Gastroesophageal sphincter (tissue), 4 donors: Measurements from ENCODE around the gene CNOT10. TPM values are rescaled to one million over a fixed set of nuclear protein-coding genes. Genes with fewer than 3 reads are reported as not detected.
"Not testable (repeated sequence)": the region's sequence is repeated elsewhere in the genome, so short reads cannot be mapped to it uniquely, and the experiment has no call there.

Experiments
- ATAC-seq: fragments of 150-250 bp; one replicate; pipeline ENCODE4 v1.9.1; 2016; ENCODE audit warnings: mild to moderate bottlenecking, moderate library complexity
- H3K27ac ChIP-seq, 4 donors: fragments of 200-600 bp; sonication (generic) in 3 of 4; 1 replicate in 3 of 4; 2 replicates in 1 of 4; pipeline ENCODE4 v1.5.1; 2016 to 2019
- H3K27me3 ChIP-seq: fragments of 200-600 bp; sonication (generic); one replicate; pipeline ENCODE4 v1.5.1; 2019
- H3K36me3 ChIP-seq, 2 donors: fragments of 200-600 bp; sonication (generic); one replicate each; pipeline ENCODE4 v1.5.1; 2019; ENCODE audit warnings: control low read depth in 1 of 2
- H3K4me1 ChIP-seq, 3 donors: fragments of 200-600 bp; sonication (generic); 1 replicate in 2 of 3; 2 replicates in 1 of 3; pipeline ENCODE4 v1.5.1; 2016 to 2019; ENCODE audit warnings: control low read depth in 2 of 3
- H3K4me3 ChIP-seq, 2 donors: fragments of 200-600 bp; sonication (generic); one replicate each; pipeline ENCODE4 v1.5.1; 2019; ENCODE audit warnings: mild to moderate bottlenecking in 1 of 2, moderate library complexity in 1 of 2
- H3K9me3 ChIP-seq, 3 donors: fragments of 200-600 bp; sonication (generic); one replicate each; pipeline ENCODE4 v1.5.1; 2017 to 2019; ENCODE audit warnings: control low read depth in 2 of 3
- EP300 ChIP-seq: sonication (generic); formaldehyde crosslinking; IDR thresholded peaks from one replicate; pipeline ENCODE4 v1.6.1; 2017; ENCODE audit warnings: antibody characterized with exemption, mild to moderate bottlenecking
- POLR2A ChIP-seq, 2 donors: fragments of 450-650 bp; IDR thresholded peaks; one replicate each; pipeline ENCODE4 v1.6.1; 2017; ENCODE audit warnings: antibody characterized with exemption in 2 of 2, mild to moderate bottlenecking in 2 of 2, moderate library complexity in 1 of 2
- POLR2AphosphoS5 ChIP-seq: sonication (generic); formaldehyde crosslinking; IDR thresholded peaks from one replicate; pipeline ENCODE4 v1.6.1; 2017; ENCODE audit warnings: antibody characterized with exemption
- WGBS, 2 donors: methylation state at CpG; one replicate each; pipeline ENCODE4 v1.1.5; 2018; ENCODE audit warnings: low coverage in 1 of 2; 5-methylcytosine and 5-hydroxymethylcytosine counted together
- total RNA-seq, 4 donors: library from RNA; depleted of rRNA; stranded (reverse); fragments of >200 nt; gene quantifications; one replicate each; pipeline ENCODE4 v1.1.0, GENCODE V29; 2016
- TF ChIP-seq, protein P1 (sequence below), 4 experiments: fragments of 200-600 bp in 2 of 4; fragments of 450-650 bp in 2 of 4; sonication (generic) in 1 of 4; IDR thresholded peaks; one replicate each; pipeline ENCODE4 v1.5.1; 2017 to 2019; ENCODE audit warnings: antibody characterized with exemption in 4 of 4, mild to moderate bottlenecking in 2 of 4, moderate library complexity in 2 of 4

The CNOT10 gene
- total RNA-seq, 4 donors from 2014 or later, result 11.8 to 18.7 (median 15.1) TPM

- Histone ChIP-seq H3K36me3 (no peaks in the 10 kb centered on the region), H3K27ac (no peak overlapping the region), H3K4me3 (no peak overlapping the region), H3K9me3 (no peaks in the 10 kb centered on the region), H3K4me1 (peaks cover 0 to 16% (median 5%) of the 10 kb centered on the region in 3 donors), H3K27me3 (no peaks in the 10 kb centered on the region)
- WGBS, 2 donors, result 87% methylated on average over 3 of the region's 3 CpGs; no CpG with 5 or more reads in 1 of the 2 donors
- TF ChIP-seq POLR2A (IDR thresholded peaks at IDR 0.05), result no peak
- TF ChIP-seq EP300, result no peak
- TF ChIP-seq POLR2AphosphoS5, result no peak
- TF ChIP-seq, protein P1, sequence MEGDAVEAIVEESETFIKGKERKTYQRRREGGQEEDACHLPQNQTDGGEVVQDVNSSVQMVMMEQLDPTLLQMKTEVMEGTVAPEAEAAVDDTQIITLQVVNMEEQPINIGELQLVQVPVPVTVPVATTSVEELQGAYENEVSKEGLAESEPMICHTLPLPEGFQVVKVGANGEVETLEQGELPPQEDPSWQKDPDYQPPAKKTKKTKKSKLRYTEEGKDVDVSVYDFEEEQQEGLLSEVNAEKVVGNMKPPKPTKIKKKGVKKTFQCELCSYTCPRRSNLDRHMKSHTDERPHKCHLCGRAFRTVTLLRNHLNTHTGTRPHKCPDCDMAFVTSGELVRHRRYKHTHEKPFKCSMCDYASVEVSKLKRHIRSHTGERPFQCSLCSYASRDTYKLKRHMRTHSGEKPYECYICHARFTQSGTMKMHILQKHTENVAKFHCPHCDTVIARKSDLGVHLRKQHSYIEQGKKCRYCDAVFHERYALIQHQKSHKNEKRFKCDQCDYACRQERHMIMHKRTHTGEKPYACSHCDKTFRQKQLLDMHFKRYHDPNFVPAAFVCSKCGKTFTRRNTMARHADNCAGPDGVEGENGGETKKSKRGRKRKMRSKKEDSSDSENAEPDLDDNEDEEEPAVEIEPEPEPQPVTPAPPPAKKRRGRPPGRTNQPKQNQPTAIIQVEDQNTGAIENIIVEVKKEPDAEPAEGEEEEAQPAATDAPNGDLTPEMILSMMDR (IDR thresholded peaks at IDR 0.05), result no peak
- no peak for ATAC-seq
Observed at GRCh38 chr3:32782407-32782806, 97.4 kb downstream of the CNOT10 start.

DNA sequence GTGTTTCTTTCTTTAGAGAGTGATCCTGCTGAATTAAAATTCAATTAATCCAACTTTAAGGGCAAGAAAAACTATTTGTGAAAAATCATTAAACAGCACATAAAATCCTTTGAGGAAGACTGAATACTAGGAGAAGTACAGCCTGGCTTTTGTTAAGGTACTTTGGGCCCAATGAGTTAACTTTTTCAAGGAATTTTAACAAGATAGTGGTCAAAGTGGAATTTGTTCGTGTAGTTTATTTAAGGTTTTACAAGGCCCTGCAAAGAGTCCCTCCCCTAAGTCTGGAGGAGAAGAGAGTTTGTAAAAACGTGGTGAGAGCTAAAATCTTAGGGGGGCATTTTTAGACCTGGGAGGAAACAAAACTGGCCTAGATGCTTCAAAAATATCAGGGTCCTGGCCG, 106.8 kb downstream of the CNOT10 start:
- Histone ChIP-seq H3K9me3 (no peaks in the 10 kb centered on the region), H3K4me1 (no peaks in the 10 kb centered on the region), H3K36me3 (no peaks in the 10 kb centered on the region), H3K27ac (no peak overlapping the region), H3K4me3 (no peak overlapping the region), H3K27me3 (no peaks in the 10 kb centered on the region)
- TF ChIP-seq, protein P1 (IDR thresholded peaks at IDR 0.05), result no peak
- TF ChIP-seq POLR2AphosphoS5 (no peak), EP300 (no peak), POLR2A (IDR thresholded peaks at IDR 0.05) (no peak)
- ATAC-seq, result no peak
- WGBS, 2 donors, result 53 to 71% methylated on average over 1 to 3 of the region's 3 CpGs

DNA sequence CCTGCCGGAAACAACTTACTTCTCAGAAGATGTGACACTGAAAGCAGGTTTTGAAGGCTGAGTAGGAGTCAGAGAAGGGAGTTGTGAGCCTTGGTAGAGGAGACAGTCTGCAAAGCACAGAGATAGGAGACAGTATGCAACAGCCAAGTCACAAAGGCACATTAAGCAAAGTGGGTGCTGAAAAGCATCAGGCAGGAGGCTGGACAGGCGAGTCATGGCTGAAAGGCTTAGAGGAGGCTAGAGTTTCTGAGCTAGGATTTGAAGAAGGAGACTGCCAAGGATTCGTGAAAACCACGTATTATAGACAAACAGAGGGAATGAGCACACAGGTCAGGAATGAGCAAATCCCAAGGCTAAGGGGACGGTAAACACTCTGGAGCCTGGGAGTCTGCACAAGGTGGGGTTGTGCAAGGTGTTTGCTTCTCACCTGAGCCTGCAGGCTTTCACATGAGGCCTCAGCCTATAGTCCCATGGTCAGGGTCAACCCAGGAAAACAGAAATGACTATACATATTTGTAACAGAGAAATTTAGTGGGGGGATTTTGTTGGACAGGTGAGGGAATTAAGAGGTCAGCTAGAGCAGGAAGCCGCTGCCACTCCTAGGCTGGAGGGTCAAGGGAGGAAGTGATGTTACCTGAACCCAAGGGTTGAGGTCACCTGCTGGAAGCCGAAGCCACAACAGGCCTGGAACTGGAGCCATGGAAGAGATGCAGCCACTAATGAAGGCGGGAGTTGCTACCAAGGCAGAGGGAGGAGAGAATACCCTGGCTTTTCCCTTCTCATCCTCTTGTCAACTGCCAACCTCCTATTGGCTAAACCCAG, 109.7 kb downstream of the CNOT10 start:
- ATAC-seq, result no peak
- Histone ChIP-seq H3K9me3 (no peaks in the 10 kb centered on the region), H3K27ac (no peak overlapping the region), H3K36me3 (no peaks in the 10 kb centered on the region), H3K4me1 (no peaks in the 10 kb centered on the region), H3K27me3 (no peaks in the 10 kb centered on the region), H3K4me3 (no peak overlapping the region)
- no peak for TF ChIP-seq EP300
- TF ChIP-seq POLR2A (IDR thresholded peaks at IDR 0.05), result no peak
- TF ChIP-seq POLR2AphosphoS5, result no peak
- TF ChIP-seq, protein P1 (IDR thresholded peaks at IDR 0.05), result no peak
- WGBS, 2 donors, result 88% methylated on average over 4 to 8 of the region's 8 CpGs

GRCh38 chr3:32796384-32796950, 111.5 kb downstream of the CNOT10 start:
- not testable (repeated sequence) for H3K4me1 ChIP-seq, H3K4me3 ChIP-seq, H3K9me3 ChIP-seq, ATAC-seq, H3K27ac ChIP-seq, H3K27me3 ChIP-seq, H3K36me3 ChIP-seq
- WGBS, 2 donors, result 74 to 94% methylated on average over 6 to 7 of the region's 11 CpGs

DNA sequence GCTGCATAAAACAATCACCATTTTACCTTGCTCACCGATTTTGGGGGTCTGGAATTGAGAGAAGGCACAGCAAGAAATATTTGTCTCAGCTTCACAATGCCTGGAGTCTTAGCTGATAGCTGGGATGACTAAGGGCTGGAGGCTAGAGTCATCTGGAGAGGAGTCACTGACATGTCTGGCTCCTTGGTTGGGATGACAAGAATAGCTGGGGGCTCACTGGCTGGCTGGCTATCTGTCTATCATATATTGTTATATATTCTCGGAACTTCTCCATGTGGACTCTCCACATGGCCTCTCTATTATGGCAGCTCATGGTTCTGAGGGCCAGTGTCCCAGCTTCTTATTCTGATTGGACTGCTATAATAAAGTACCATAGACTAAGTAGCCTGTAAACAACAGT, 112.8 kb downstream of the CNOT10 start:
- no peak for ATAC-seq
- no peaks in the 10 kb centered on the region for H3K4me1 ChIP-seq
- no peak overlapping the region for H3K27ac ChIP-seq
- H3K36me3 ChIP-seq, result no peaks in the 10 kb centered on the region
- no peak overlapping the region for H3K4me3 ChIP-seq
- 86 to 90% methylated on average over 1 of the region's 2 CpGs for WGBS, 2 donors
- no peaks in the 10 kb centered on the region for H3K9me3 ChIP-seq
- TF ChIP-seq, protein P1 (IDR thresholded peaks at IDR 0.05), result no peak
- no peak for TF ChIP-seq EP300
- TF ChIP-seq POLR2AphosphoS5, result no peak
- no peak for TF ChIP-seq POLR2A (IDR thresholded peaks at IDR 0.05)
- H3K27me3 ChIP-seq, result no peaks in the 10 kb centered on the region

GRCh38 chr3:32801440-32801839, 116.5 kb downstream of the CNOT10 start:
- not testable (repeated sequence) for H3K4me3 ChIP-seq, H3K27me3 ChIP-seq, H3K9me3 ChIP-seq, H3K4me1 ChIP-seq, ATAC-seq, H3K27ac ChIP-seq, H3K36me3 ChIP-seq
- 92 to 94% methylated on average over 3 to 4 of the region's 5 CpGs for WGBS, 2 donors
